Right ventricle myocardium superior (tissue), 1 donor: ENCODE results near the gene PCDHGC5. TPM values are rescaled to one million over a fixed set of nuclear protein-coding genes. Genes with fewer than 3 reads are reported as not detected.

ENCODE experiments used
- ATAC-seq: fragments of 200-7000 bp; cut with Tn5 transposase; one replicate; pipeline ENCODE4 v1.9.1; 2020; ENCODE audit warnings: mild to moderate bottlenecking; ENCODE audit not compliant: poor library complexity
- DNase-seq: peaks from one replicate; pipeline ENCODE4 v3.0.0-alpha.2; 2020
- intact Hi-C: fragments of 100-400 bp; cut with DNase I; formaldehyde crosslinking; loops from one replicate; pipeline ENCODE4 v1.11.2; 2022
- long read RNA-seq: library from polyadenylated mRNA; unstranded; transcript quantifications from one replicate; pipeline ENCODE4 v2.0.0, GENCODE V29; 2021
- total RNA-seq: library from RNA; stranded (reverse); fragmentation: NEBNext Ultra II Directional; extraction: Animal tissue kit (Norgen Biotek cat#: 25700); gene quantifications from one replicate; pipeline ENCODE4 v1.2.1, GENCODE V29; 2021
- donor health status: DM: no; HTN: yes; CAD: no; lungs with severe emphysema.

The PCDHGC5 gene
- total RNA-seq = 3.0 TPM
- long read RNA-seq, partial matches to known transcripts = 0 of 1 reads
- long read RNA-seq, other reads (novel, unspliced or antisense) = 1 of 1 reads

DNA sequence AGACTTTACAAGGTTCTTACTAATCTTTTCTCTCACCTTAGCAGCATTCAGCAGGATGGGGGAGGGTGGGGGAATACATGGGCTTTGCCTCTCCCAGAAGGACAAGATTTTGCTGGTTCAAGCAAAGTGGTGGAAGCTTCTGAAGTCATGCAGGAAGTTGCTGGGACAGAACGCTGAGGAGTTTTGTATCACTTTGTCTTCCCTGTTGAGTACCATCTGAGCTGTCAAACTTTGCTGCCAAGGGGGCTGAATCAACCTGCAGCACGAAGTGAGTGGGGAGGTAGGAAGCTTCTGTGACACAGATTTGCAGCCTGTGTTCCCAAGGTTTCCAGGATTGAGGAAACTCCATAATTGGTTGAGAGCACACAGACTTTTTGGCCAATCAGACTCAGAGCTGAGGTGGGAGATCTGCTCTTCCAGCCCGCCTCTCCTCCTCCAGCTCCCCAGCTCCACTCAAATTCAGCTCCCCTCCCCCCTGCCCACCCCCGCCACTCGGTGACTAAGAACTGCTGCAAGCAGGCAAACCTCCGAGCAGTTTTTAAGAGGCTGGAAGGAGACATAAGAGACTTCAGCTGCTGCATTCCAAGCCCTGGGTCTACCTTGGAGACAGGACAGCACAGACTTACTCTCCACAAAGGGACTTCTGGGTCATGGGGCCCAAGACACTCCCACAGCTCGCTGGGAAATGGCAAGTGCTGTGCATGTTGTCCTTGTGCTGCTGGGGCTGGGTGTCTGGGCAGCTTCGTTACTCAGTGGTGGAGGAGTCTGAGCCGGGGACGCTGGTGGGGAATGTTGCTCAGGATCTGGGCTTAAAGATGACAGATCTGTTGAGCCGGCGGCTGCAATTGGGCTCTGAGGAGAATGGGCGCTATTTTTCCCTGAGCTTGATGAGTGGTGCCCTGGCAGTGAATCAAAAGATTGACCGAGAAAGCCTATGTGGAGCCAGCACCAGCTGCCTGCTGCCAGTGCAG lies at the start of gene PCDHGC5:
PCDHGC5 (plus strand) TSS at position 491 of the 971 bp plus-strand sequence; CDS start at position 651, 160 bp downstream.
- intact Hi-C loops = no loop called here
- no peak for ATAC-seq
- DNase-seq = no peak

DNA sequence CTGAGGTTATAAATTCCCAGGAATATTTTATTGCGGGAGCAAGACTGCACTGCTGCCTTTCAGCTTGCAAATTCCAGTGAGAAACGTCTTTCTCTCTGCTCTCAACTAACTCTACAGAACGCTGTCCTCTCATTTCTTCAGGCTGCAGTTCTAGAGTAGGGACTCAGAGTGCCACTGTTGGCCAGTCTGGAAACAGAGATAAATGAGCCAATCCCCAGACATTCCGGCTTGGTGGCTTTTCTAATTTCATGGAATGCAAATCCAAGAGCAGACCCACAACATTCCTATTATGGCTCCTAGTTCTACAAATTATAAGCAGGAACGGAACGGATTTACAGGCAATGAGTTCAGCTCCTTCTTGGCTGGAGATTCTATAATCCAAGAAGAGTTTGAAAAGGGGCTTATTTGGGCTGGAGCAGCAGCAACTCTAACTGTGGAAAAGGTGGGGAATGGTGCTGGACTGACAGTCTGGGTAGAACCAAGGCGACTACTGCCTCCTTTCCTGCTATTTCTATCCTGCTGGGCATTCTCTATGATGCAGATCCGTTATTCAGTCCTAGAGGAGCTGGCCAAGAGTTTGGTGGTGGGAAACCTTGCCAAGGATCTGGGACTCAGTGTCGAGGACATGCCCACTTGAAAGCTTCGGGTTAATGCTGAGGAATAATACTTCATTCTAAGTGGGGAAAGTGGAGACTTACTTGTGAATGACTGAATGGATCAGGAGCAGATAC lies 49.3 kb upstream of the PCDHGC5 start:
- DNase-seq (no peak), ATAC-seq (peak; percentile 50)
- intact Hi-C loops = no loop called here

DNA sequence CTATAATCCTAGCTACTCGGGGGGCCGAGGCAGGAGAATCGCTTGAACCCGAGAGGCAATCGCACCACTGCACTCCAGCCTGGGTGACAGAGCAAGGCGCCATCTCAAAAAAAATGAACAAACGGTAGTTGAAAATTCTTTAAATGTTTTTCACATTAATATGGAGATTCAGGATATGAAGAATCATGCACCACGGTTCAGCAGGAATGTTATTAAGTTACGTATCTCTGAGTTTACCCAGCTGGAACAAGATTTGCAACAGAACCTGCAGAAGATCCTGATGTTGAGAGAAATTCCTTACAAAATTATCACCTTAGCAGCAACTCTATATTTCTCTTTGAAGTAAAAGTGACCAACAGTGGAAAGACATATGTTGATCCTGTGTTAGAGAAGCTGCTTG lies 48.5 kb upstream of the PCDHGC5 start:
- ATAC-seq = no peak
- no peak for DNase-seq
- intact Hi-C loops = no loop called here

GRCh38 chr5:141441571-141442170 lies 47.2 kb upstream of the PCDHGC5 start:
- peak; percentile 88 for ATAC-seq
- DNase-seq = peak; percentile 63
- intact Hi-C loops = no loop called here

GRCh38 chr5:141465351-141465750 lies 23.5 kb upstream of the PCDHGC5 start:
- no peak for ATAC-seq

GRCh38 chr5:141475625-141476131 lies 13.2 kb upstream of the PCDHGC5 start, which contains the start of gene PCDHGC3:
Gene PCDHGC3, plus strand, starts transcription at chr5:141475966. Its CDS starts 151 bp downstream, at chr5:141476117.
- peak; percentile 98 for ATAC-seq
- DNase-seq = peak; percentile 95
- intact Hi-C loops = loop anchor here (2.0 kb wide), 1 partner anchor 37 kb away; no protein-coding TSS in a partner anchor

More at GRCh38 chr5:141465351-141465750, 23.5 kb upstream of the PCDHGC5 start:
- intact Hi-C loops = no loop called here
- no peak for DNase-seq

DNA sequence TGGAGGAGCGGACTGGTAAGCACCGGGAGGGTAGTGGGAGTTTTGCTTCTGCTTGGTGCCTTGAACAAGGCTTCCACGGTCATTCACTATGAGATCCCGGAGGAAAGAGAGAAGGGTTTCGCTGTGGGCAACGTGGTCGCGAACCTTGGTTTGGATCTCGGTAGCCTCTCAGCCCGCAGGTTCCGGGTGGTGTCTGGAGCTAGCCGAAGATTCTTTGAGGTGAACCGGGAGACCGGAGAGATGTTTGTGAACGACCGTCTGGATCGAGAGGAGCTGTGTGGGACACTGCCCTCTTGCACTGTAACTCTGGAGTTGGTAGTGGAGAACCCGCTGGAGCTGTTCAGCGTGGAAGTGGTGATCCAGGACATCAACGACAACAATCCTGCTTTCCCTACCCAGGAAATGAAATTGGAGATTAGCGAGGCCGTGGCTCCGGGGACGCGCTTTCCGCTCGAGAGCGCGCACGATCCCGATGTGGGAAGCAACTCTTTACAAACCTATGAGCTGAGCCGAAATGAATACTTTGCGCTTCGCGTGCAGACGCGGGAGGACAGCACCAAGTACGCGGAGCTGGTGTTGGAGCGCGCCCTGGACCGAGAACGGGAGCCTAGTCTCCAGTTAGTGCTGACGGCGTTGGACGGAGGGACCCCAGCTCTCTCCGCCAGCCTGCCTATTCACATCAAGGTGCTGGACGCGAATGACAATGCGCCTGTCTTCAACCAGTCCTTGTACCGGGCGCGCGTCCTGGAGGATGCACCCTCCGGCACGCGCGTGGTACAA lies 12.6 kb upstream of the PCDHGC5 start:
- DNase-seq (peak; percentile 80), ATAC-seq (peak; percentile 69)
- intact Hi-C loops = loop anchor here (2.0 kb wide), 1 partner anchor 36 kb away; no protein-coding TSS in a partner anchor

DNA sequence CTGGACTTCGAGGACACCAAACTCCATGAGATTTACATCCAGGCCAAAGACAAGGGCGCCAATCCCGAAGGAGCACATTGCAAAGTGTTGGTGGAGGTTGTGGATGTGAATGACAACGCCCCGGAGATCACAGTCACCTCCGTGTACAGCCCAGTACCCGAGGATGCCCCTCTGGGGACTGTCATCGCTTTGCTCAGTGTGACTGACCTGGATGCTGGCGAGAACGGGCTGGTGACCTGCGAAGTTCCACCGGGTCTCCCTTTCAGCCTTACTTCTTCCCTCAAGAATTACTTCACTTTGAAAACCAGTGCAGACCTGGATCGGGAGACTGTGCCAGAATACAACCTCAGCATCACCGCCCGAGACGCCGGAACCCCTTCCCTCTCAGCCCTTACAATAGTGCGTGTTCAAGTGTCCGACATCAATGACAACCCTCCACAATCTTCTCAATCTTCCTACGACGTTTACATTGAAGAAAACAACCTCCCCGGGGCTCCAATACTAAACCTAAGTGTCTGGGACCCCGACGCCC lies 11.8 kb upstream of the PCDHGC5 start:
- intact Hi-C loops = loop anchor here (2.0 kb wide), 1 partner anchor 36 kb away; no protein-coding TSS in a partner anchor
- DNase-seq = no peak
- ATAC-seq = no peak

DNA sequence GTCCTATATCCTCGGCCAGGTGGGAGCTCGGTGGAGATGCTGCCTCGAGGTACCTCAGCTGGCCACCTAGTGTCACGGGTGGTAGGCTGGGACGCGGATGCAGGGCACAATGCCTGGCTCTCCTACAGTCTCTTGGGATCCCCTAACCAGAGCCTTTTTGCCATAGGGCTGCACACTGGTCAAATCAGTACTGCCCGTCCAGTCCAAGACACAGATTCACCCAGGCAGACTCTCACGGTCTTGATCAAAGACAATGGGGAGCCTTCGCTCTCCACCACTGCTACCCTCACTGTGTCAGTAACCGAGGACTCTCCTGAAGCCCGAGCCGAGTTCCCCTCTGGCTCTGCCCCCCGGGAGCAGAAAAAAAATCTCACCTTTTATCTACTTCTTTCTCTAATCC lies 11.1 kb upstream of the PCDHGC5 start:
- intact Hi-C loops = loop anchor here (2.0 kb wide), 1 partner anchor 35 kb away; no protein-coding TSS in a partner anchor
- DNase-seq (no peak), ATAC-seq (no peak)

DNA sequence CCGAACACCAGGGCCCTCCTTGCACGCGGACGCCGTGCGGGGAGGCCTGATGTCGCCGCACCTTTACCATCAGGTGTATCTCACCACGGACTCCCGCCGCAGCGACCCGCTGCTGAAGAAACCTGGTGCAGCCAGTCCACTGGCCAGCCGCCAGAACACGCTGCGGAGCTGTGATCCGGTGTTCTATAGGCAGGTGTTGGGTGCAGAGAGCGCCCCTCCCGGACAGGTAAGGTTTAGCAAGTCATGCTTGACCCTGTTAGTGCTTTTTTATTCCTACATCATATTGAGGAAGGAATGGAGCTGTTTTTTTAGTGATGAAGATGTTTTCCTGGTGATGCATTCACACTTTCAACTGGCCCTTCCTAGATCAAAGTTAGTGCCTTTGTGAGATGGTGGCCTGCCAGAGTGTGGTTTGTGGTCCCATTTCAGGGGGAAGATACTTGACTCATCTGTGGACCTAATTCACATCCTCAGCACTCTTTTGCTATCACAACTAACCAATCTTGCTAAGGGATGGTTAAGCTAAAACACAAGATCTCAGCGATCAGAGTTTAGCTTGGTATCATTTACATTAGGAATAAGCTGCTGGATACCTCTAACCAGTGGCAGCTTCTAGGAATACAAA lies 10.4 kb upstream of the PCDHGC5 start:
- ATAC-seq (no peak), DNase-seq (peak; percentile 62)
- intact Hi-C loops = no loop called here

DNA sequence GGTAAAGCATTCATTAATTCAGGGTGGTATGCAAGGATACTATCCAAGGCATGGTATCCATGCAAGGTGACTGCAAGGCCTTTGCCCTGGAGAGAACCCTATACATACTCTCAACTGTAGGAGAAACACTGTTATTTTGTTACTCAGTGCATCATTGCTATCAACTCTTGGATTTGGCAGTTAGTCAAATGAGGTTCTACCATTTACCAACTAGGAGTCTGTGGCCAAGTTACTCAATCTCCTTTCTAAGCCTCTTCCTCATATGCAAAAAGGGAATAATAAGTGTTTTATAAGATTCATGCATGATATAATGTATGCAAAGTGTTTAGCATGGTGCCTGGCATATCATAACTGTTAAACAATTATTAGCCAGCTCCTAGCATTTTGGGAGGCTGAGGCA lies 9.1 kb upstream of the PCDHGC5 start:
- intact Hi-C loops = no loop called here
- no peak for DNase-seq
- no peak for ATAC-seq

GRCh38 chr5:141483902-141484301 lies 5.0 kb upstream of the PCDHGC5 start:
- no peak for ATAC-seq
- intact Hi-C loops = no loop called here
- DNase-seq = no peak

DNA sequence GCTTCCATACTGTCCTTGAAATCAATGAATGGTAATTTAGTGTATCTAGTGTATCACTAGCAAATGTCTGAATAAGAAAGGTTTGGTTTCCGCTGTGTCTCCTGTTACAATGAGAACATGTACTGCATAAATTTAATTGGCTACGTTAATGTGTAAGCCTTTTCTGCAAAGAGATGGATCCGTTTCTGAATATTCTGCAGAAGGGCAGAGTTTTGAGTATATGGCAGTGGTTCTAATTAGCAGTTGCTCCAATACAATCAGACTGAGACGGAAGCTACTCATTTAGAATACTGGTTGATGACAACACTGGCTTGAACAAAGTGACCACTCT lies 4.6 kb upstream of the PCDHGC5 start:
- intact Hi-C loops = no loop called here
- no peak for DNase-seq
- ATAC-seq = no peak

DNA sequence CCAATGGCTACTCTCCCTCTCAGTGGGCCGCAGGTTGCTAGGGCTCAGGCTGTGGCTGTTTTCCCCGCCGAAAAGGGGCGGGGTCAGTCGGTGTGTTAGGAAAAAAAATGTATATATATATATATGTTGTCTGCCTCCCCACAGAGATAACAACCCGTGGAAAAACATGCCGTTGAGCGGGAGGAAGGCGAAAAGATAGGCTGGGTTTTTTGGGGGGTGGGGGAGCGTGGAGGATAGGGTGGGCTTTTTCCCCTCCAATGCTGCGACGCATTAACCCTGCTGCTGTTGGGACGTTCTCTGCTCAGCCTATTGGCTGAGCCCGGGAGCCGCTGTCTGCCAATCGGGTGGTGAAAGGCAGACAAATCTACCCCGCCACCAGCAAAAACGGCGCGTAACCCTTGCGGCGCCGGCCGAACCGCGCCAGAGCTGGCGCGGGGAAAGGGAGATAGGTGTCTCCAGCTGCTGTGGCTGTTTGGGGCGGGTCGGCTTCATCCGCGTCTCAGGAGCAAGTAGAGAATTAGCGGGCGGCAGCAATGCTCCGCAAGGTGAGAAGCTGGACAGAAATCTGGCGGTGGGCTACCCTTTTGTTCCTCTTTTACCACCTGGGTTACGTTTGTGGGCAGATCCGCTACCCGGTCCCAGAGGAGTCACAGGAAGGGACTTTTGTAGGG lies 4.1 kb upstream of the PCDHGC5 start, which contains the start of gene PCDHGC4:
PCDHGC4 (plus strand) TSS at position 390 of the 671 bp plus-strand sequence; CDS start at position 534, 144 bp downstream.
- ATAC-seq (peak; percentile 35), DNase-seq (no peak)
- intact Hi-C loops = no loop called here

- DNase-seq (no peak), ATAC-seq (peak; percentile 16)
- intact Hi-C loops = no loop called here
These were observed 3.4 kb upstream of the PCDHGC5 start for GRCh38 chr5:141485321-141486055.

DNA sequence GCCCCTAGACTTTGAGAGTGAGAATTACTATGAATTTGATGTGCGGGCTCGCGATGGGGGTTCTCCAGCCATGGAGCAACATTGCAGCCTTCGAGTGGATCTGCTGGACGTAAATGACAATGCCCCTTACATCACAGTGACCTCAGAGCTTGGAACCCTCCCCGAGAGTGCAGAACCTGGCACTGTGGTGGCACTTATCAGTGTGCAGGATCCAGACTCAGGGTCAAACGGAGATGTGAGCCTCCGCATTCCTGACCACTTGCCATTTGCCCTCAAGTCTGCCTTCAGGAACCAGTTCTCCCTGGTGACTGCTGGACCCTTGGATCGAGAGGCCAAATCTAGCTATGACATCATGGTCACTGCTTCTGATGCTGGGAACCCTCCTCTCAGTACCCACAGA lies 2.8 kb upstream of the PCDHGC5 start:
- no peak for ATAC-seq

More for the DNA sequence above, 2.8 kb upstream of the PCDHGC5 start:
- no peak for DNase-seq
- intact Hi-C loops = no loop called here
